ENCODE measurements around the gene NSFL1C.
"Not testable (repeated sequence)": the region's sequence is repeated elsewhere in the genome, so short reads cannot be mapped to it uniquely, and the experiment has no call there.

NSFL1C gene

GRCh38 chr20:1423625-1424106, 43.0 kb downstream of the NSFL1C start:
- DNase-seq (ENCODE audit: low spot score), result peak; percentile 21

GRCh38 chr20:1423206-1423605, 43.4 kb downstream of the NSFL1C start:
- DNase-seq (ENCODE audit: low spot score), result no peak

- DNase-seq (ENCODE audit: low spot score), result no peak
Measured at GRCh38 chr20:1422753-1423152, 43.9 kb downstream of the NSFL1C start.

- no peak for DNase-seq (ENCODE audit: low spot score)
Measured at GRCh38 chr20:1420066-1420465, 46.6 kb downstream of the NSFL1C start.

GRCh38 chr20:1418350-1418749, 48.3 kb downstream of the NSFL1C start:
- DNase-seq (ENCODE audit: low spot score), result no peak

- no peak for DNase-seq (ENCODE audit: low spot score)
Measured at GRCh38 chr20:1417790-1418189, 48.9 kb downstream of the NSFL1C start.

GRCh38 chr20:1417273-1417672, 49.4 kb downstream of the NSFL1C start:
- no peak for DNase-seq (ENCODE audit: low spot score)

- no peak for DNase-seq (ENCODE audit: low spot score)
Measured at GRCh38 chr20:1415667-1416468, 50.8 kb downstream of the NSFL1C start.

- DNase-seq (ENCODE audit: low spot score), result no peak
Measured at GRCh38 chr20:1414982-1415381, 51.7 kb downstream of the NSFL1C start.

GRCh38 chr20:1405801-1406200, 60.8 kb downstream of the NSFL1C start:
- no peak for DNase-seq (ENCODE audit: low spot score)

GRCh38 chr20:1403624-1404023, 63.0 kb downstream of the NSFL1C start:
- DNase-seq (ENCODE audit: low spot score), result no peak

- DNase-seq (ENCODE audit: low spot score), result no peak
Measured at GRCh38 chr20:1402149-1402548, 64.5 kb downstream of the NSFL1C start.

- DNase-seq (ENCODE audit: low spot score), result no peak
Measured at GRCh38 chr20:1401451-1401907, 65.2 kb downstream of the NSFL1C start.

- DNase-seq (ENCODE audit: low spot score), result not testable (repeated sequence)
Measured at GRCh38 chr20:1399678-1400366, 66.8 kb downstream of the NSFL1C start.

GRCh38 chr20:1398185-1398584, 68.5 kb downstream of the NSFL1C start:
- DNase-seq (ENCODE audit: low spot score), result not testable (repeated sequence)

GRCh38 chr20:1397710-1398109, 68.9 kb downstream of the NSFL1C start:
- no peak for DNase-seq (ENCODE audit: low spot score)

GRCh38 chr20:1396702-1397101, 69.9 kb downstream of the NSFL1C start:
- DNase-seq (ENCODE audit: low spot score), result no peak

GRCh38 chr20:1396264-1396663, 70.4 kb downstream of the NSFL1C start:
- no peak for DNase-seq (ENCODE audit: low spot score)

- no peak for DNase-seq (ENCODE audit: low spot score)
Measured at GRCh38 chr20:1394686-1395085, 72.0 kb downstream of the NSFL1C start.

- no peak for DNase-seq (ENCODE audit: low spot score)
Measured at GRCh38 chr20:1393507-1393882, 73.2 kb downstream of the NSFL1C start.

- DNase-seq (ENCODE audit: low spot score), result peak; percentile 89
Measured at GRCh38 chr20:1392693-1393506, 73.7 kb downstream of the NSFL1C start, which contains the start of gene FKBP1A. Gene FKBP1A (minus strand): TSS chr20:1393054. CDS start chr20:1392998, 56 bp downstream.

- DNase-seq (ENCODE audit: low spot score), result no peak
Measured at GRCh38 chr20:1392443-1392692, 74.3 kb downstream of the NSFL1C start.
